T-helper 22 cell (primary cell): Measurements from ENCODE around the gene SLITRK6.
"Not testable (repeated sequence)": the region's sequence is repeated elsewhere in the genome, so short reads cannot be mapped to it uniquely, and the experiment has no call there.

Experiments
- DNase-seq: peaks from one replicate; pipeline ENCODE4 v3.0.0-alpha.2; 2020; ENCODE audit warnings: low read depth

Gene SLITRK6, protein sequence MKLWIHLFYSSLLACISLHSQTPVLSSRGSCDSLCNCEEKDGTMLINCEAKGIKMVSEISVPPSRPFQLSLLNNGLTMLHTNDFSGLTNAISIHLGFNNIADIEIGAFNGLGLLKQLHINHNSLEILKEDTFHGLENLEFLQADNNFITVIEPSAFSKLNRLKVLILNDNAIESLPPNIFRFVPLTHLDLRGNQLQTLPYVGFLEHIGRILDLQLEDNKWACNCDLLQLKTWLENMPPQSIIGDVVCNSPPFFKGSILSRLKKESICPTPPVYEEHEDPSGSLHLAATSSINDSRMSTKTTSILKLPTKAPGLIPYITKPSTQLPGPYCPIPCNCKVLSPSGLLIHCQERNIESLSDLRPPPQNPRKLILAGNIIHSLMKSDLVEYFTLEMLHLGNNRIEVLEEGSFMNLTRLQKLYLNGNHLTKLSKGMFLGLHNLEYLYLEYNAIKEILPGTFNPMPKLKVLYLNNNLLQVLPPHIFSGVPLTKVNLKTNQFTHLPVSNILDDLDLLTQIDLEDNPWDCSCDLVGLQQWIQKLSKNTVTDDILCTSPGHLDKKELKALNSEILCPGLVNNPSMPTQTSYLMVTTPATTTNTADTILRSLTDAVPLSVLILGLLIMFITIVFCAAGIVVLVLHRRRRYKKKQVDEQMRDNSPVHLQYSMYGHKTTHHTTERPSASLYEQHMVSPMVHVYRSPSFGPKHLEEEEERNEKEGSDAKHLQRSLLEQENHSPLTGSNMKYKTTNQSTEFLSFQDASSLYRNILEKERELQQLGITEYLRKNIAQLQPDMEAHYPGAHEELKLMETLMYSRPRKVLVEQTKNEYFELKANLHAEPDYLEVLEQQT

GRCh38 chr13:85799097-85799582 lies at the start of gene SLITRK6:
SLITRK6 (minus strand) TSS chr13:85799419; CDS start chr13:85796508, 2,911 bp downstream.
- DNase-seq, result no peak

GRCh38 chr13:85847012-85847411 lies 47.8 kb upstream of the SLITRK6 start:
- DNase-seq, result no peak

GRCh38 chr13:85841427-85841826 lies 42.2 kb upstream of the SLITRK6 start:
- DNase-seq, result no peak

DNA sequence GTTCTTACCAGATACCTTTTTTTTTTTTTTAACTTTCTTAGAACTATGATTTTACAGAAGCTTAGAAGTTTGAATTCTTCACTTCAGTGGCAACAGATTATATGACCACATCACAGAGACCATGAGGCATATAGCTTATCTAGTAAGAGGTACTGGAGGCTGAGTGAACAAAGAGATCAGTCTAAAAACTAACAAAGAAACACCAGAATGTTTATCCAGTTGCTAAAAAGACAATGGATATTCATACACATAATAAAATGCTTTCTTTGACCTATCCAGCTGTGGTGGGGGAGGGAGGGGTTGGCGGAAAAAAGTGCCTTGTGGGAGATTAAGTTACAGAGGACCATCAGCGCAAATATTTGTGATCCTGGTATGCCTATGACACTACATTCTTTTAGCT lies 34.7 kb upstream of the SLITRK6 start:
- no peak for DNase-seq

DNA sequence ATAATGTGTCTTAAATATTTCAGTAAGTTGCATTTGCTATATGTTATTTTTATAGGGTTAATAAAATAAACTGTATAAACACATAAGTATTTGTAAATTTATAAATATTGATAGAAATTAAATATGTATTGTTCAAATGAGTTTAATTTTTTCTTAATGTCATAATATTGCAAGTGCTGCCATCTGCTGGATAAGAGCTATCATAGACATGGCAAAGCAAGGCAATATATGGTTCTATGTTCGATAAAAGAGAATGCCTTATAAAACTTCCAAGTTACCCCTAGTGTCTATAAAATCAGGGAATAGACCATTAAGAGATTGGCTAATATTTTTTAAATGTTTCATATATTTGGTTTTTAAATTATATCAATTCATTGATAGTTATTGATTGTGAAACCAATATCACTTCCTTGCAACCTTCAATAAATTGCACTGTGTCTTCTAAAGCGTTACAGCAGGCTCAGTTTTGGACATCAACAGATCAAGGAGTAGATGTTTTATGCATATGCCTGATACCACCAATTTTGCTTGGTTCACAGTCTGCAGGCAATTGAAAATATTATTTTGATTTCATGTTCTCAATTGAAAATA lies 29.0 kb upstream of the SLITRK6 start:
- DNase-seq, result no peak

- no peak for DNase-seq
Observed at GRCh38 chr13:85825454-85825853, 26.2 kb upstream of the SLITRK6 start.

GRCh38 chr13:85823832-85824231 lies 24.6 kb upstream of the SLITRK6 start:
- DNase-seq, result no peak

- no peak for DNase-seq
Observed at GRCh38 chr13:85819513-85819912, 20.3 kb upstream of the SLITRK6 start.

DNA sequence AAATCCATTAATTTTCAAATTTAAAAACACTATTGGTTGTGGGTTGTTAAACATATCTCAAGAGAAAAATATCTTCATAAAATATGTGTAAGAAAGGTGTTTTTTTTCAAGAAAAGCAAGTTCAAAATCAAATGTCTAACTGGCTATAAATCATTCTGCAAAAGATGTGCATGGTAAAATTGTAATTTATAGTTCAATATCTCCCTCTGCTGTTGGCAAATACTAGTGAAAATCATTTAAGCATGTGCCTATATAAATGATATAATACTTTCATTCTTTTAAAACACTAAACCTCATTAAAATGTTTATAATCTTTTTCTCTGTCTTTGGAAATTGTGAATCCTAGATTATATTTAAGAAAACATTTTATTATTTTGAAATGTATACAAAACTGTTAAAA lies 17.2 kb upstream of the SLITRK6 start:
- DNase-seq, result no peak

DNA sequence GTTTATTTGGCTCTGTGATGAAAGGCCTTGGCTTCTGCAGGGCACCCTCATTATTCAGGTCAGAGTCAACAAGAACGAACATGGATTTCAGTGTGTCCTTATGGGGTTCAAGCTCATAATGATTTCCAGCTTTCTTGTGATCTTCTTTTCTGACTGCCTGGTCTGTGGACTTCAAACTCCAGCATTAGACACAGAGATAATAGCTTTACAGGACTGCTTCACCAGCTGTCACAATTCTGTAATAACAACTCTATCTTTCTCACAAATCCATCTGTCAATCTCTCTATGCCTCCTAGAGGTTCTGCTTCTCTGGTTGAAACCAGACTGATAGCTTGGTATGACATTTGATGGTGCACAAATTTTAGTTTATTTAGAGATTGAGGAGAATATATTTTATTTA lies 13.1 kb upstream of the SLITRK6 start:
- DNase-seq, result no peak

- no peak for DNase-seq
Observed at GRCh38 chr13:85808811-85809210, 9.6 kb upstream of the SLITRK6 start.

GRCh38 chr13:85806553-85807175 lies 7.4 kb upstream of the SLITRK6 start:
- no peak for DNase-seq

DNA sequence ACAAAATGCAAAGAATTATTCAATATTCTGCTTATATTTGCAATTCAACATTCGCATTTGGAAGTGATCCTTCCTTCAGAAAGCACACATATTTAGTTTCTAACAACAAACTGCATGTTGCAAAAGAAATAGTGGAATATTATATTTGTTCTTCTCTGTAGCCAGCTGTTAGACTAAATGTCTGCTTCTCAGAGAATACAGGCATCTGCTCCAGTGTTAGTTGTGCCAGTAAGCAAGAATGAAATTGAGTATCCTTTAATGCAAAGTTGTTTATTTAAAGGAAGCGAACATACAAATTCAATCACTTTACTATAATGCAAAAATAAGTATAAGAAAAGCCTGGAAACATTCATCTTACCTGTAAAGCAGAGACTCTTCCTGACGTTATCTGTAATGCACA lies 663 bp downstream of the SLITRK6 start:
- no peak for DNase-seq

GRCh38 chr13:85797311-85797710 lies 1.9 kb downstream of the SLITRK6 start:
- no peak for DNase-seq

DNA sequence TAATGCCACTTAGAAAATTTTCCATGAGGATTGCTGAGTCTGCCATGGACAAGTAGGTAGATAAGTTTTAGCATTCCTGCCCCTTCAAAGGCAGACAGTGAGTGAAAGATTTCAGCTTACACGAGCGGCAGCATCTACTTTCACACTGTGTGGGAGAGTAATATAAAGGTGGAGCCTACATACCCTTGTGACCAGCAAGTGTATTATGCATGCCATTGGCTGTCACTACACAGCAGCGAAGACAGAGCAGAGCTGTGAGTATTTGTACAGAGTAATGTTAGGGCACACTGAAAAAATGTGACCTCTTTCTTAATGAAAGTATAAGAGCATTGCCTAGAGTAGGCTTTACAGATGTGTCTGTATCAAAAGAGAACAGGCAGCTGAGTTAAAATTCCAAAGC lies 14.0 kb downstream of the SLITRK6 start:
- DNase-seq, result no peak

- no peak for DNase-seq
Observed at GRCh38 chr13:85772367-85772766, 26.9 kb downstream of the SLITRK6 start.

GRCh38 chr13:85771856-85772255 lies 27.4 kb downstream of the SLITRK6 start:
- DNase-seq, result no peak

DNA sequence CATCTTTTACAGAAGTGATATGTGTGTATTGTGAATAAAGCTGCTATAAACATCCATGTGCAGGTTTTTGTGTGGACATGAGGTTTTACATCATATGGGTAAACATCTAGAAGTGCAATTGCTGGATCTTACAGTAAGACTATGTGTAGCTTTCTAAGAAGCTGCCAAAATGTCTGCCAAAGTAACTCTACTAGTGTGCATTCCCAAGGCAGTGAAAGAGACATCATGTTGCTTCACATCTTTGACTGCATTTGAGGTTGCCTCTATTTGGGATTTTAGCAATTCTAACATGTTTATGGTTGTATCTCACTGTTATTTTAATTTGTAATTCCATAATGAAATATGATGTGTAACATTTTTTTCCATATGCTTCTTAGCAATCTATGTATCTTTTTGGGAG lies 30.3 kb downstream of the SLITRK6 start:
- no peak for DNase-seq

GRCh38 chr13:85755123-85755522 lies 44.1 kb downstream of the SLITRK6 start:
- DNase-seq, result no peak

GRCh38 chr13:85743201-85743770 lies 55.9 kb downstream of the SLITRK6 start:
- DNase-seq, result not testable (repeated sequence)
